SK-N-MC (cell line): ENCODE results near the gene KDM4B.

Experiments used
- EZH2 ChIP-seq: fragments of 200-600 bp; sonication (generic); IDR thresholded peaks from one replicate; pipeline ENCODE4 v1.6.1; 2017; ENCODE audit warnings: antibody characterized with exemption
- FOXP2 ChIP-seq: optimal IDR thresholded peaks from 2 replicates; pipeline ENCODE3; 2011; ENCODE audit warnings: mild to moderate bottlenecking, moderate library complexity; ENCODE audit not compliant: insufficient read depth; ENCODE audit errors: extremely low read length, control extremely low read depth
- POLR2AphosphoS5 ChIP-seq: IDR thresholded peaks from 2 replicates; pipeline ENCODE4 v1.6.1; 2012; ENCODE audit warnings: mild to moderate bottlenecking, low read depth, low read length, borderline replicate concordance

GRCh38 chr19:4984106-4984380 is 15.1 kb downstream of the KDM4B start:
- TF ChIP-seq POLR2AphosphoS5 (no peak), EZH2 (no peak), FOXP2 (no peak)
